K562 (cell line): ENCODE data around the gene MTMR10. TPM values are rescaled to one million over a fixed set of nuclear protein-coding genes. Genes with fewer than 3 reads are reported as not detected.

Experiments
- ATAC-seq: fragments of 200-7000 bp; cut with Tn5 transposase; 3 replicates; pipeline ENCODE4 v1.9.1; 2020; ENCODE audit warnings: moderate library complexity
- BruUV-seq: library from RNA; stranded (reverse); fragments of 400-500 nt; replicated peaks from 2 replicates; lab custom pipeline; 2021; lab: Mats Ljungman, UMichigan
- CTCF ChIA-PET: fragments of 300-600 bp; formaldehyde crosslinking; extraction: SDS; loops from one replicate; lab custom pipeline; 2021; ENCODE audit warnings: low intra/inter-chr PET ratio; lab: Yijun Ruan, JAX
- POLR2A ChIA-PET: fragments of 300-600, 350-650 bp; sonication (Branson Sonifier 250); formaldehyde crosslinking; extraction: SDS; loops from one replicate; lab custom pipeline; 2021; ENCODE audit warnings: antibody characterized with exemption, inconsistent platforms; lab: Yijun Ruan, JAX
- DNase-seq, 4 experiments: peaks; one replicate each; pipeline versions ENCODE4 v3.0.0 to v3.0.0-alpha.2; 2011 to 2018; ENCODE audit warnings: low spot score in 3 of 4, mixed read lengths in 3 of 4; ENCODE audit errors: extremely low read depth in 1 of 4
- FAIRE-seq: peaks from 2 replicates; lab custom pipeline; 2011; peaks lifted over from hg19 to GRCh38; lab: Jason Lieb, UNC
- H2AFZ ChIP-seq: 2 replicates; pipeline ENCODE4 v1.6.0; 2011; ENCODE audit warnings: low read depth, low read length, control low read depth, inconsistent platforms
- H3K27ac ChIP-seq: fragments of 200-600 bp; 3 replicates; pipeline ENCODE4 v1.8.0; 2011; ENCODE audit warnings: low read depth, mild to moderate bottlenecking, control low read depth, inconsistent platforms, low read length, moderate library complexity, mixed read lengths; ENCODE audit errors: extremely low read depth
- H3K27me3 ChIP-seq, 2 experiments: fragments of 300-600 bp in 1 of 2; 2 replicates in 1 of 2; 3 replicates in 1 of 2; pipeline versions ENCODE4 v1.6.0 to v1.8.0; 2011; ENCODE audit warnings: inconsistent platforms in 2 of 2, low read length in 2 of 2, mild to moderate bottlenecking in 1 of 2, mixed read lengths in 1 of 2, moderate library complexity in 1 of 2; ENCODE audit not compliant: control insufficient read depth in 2 of 2, insufficient read depth in 2 of 2
- H3K36me3 ChIP-seq: fragments of 300-600 bp; 3 replicates; pipeline ENCODE4 v1.8.0; 2011; ENCODE audit warnings: mild to moderate bottlenecking, low read length, inconsistent platforms; ENCODE audit not compliant: control insufficient read depth, insufficient read depth
- H3K4me1 ChIP-seq, 2 experiments: fragments of 200-600 bp in 1 of 2; replicated peaks in 1 of 2; 2 replicates in 1 of 2; 3 replicates in 1 of 2; pipeline versions ENCODE4 v1.5.1 to v1.8.0; 2011; ENCODE audit warnings: inconsistent platforms in 2 of 2, low read length in 2 of 2, mild to moderate bottlenecking in 1 of 2, mixed read lengths in 1 of 2, moderate library complexity in 1 of 2; ENCODE audit not compliant: control insufficient read depth in 2 of 2, insufficient read depth in 2 of 2
- H3K4me2 ChIP-seq: 2 replicates; pipeline ENCODE4 v1.6.1; 2011; ENCODE audit warnings: low read length, control low read depth, inconsistent platforms, mixed read lengths; ENCODE audit not compliant: insufficient read depth
- H3K4me3 ChIP-seq: fragments of 200-600 bp; sonication (generic), shearing (Covaris generic); 2 replicates; pipeline ENCODE4 v1.5.1; 2016; ENCODE audit warnings: control low read depth, inconsistent platforms
- H3K79me2 ChIP-seq: fragments of 200-600 bp; 3 replicates; pipeline ENCODE4 v1.8.0; 2011; ENCODE audit warnings: low read length, inconsistent platforms; ENCODE audit not compliant: control insufficient read depth, insufficient read depth
- H3K9ac ChIP-seq, 2 experiments: 2 replicates each; pipeline versions ENCODE4 v1.6.0 to v1.6.1; 2011; ENCODE audit warnings: low read depth in 2 of 2, low read length in 2 of 2, control low read depth in 1 of 2, inconsistent platforms in 1 of 2, mild to moderate bottlenecking in 1 of 2, mixed read lengths in 1 of 2; ENCODE audit not compliant: insufficient read depth in 1 of 2
- H3K9me1 ChIP-seq: one replicate; pipeline ENCODE4 v1.6.0; 2011; ENCODE audit warnings: inconsistent platforms, mild to moderate bottlenecking, low read length, moderate library complexity; ENCODE audit not compliant: control insufficient read depth, insufficient read depth
- H3K9me3 ChIP-seq: replicated peaks from 2 replicates; pipeline ENCODE4 v1.5.1; 2011; ENCODE audit warnings: low read depth, low read length, inconsistent platforms; ENCODE audit not compliant: control insufficient read depth, insufficient read depth
- H4K20me1 ChIP-seq: replicated peaks from 2 replicates; pipeline ENCODE4 v1.6.1; 2011; ENCODE audit warnings: low read length, inconsistent platforms, mixed read lengths; ENCODE audit not compliant: control insufficient read depth, insufficient read depth
- CEBPG ChIP-seq, 3 experiments: fragments of 200-800 bp in 1 of 3; sonication (Bioruptor generic) in 1 of 3; sonication (generic) in 1 of 3; formaldehyde crosslinking in 1 of 3; IDR thresholded peaks in 2 of 3; conservative IDR thresholded peaks in 1 of 3; 2 replicates each; pipeline versions ENCODE4 v1.6.1 to v1.8.0; 2016 to 2022; ENCODE audit warnings: missing compliant biosample characterization in 2 of 3, missing genetic modification characterization in 2 of 3, mild to moderate bottlenecking in 1 of 3, missing genetic modification reagents in 1 of 3
- CREB5 ChIP-seq: fragments of 250-450 bp; sonication (Bioruptor Pico); IDR thresholded peaks from 2 replicates; pipeline ENCODE4 v1.5.0; 2020; ENCODE audit warnings: mild to moderate bottlenecking
- ESRRB ChIP-seq: fragments of 250-450 bp; sonication (Bioruptor Pico); IDR thresholded peaks from 2 replicates; pipeline ENCODE4 v1.5.0; 2020; ENCODE audit warnings: mild to moderate bottlenecking, moderate library complexity, borderline replicate concordance
- EWSR1 ChIP-seq: fragments of 450-650 bp; IDR thresholded peaks from 2 replicates; pipeline ENCODE4 v1.6.1; 2018; ENCODE audit warnings: borderline replicate concordance, mild to moderate bottlenecking, low read depth, moderate library complexity; ENCODE audit not compliant: partially characterized antibody
- FOXP4 ChIP-seq: sonication (generic); formaldehyde crosslinking; IDR thresholded peaks from 2 replicates; pipeline ENCODE4 v1.8.0; 2022; ENCODE audit warnings: mild to moderate bottlenecking, missing genetic modification reagents, borderline replicate concordance
- JUN ChIP-seq, 2 experiments: sonication (generic) in 1 of 2; formaldehyde crosslinking in 1 of 2; IDR thresholded peaks; 2 replicates each; pipeline versions ENCODE4 v1.6.1 to v1.8.0; 2012 to 2022; ENCODE audit warnings: borderline replicate concordance in 2 of 2, mild to moderate bottlenecking in 2 of 2, improper control_type of control experiment in 1 of 2, low read depth in 1 of 2, low read length in 1 of 2, missing genetic modification reagents in 1 of 2
- LCOR ChIP-seq: sonication (generic); formaldehyde crosslinking; IDR thresholded peaks from 2 replicates; pipeline ENCODE4 v1.8.0; 2022; ENCODE audit warnings: mild to moderate bottlenecking, missing genetic modification reagents
- PRMT5 ChIP-seq: sonication (generic); formaldehyde crosslinking; IDR thresholded peaks from 2 replicates; pipeline ENCODE4 v1.5.0; 2020; ENCODE audit warnings: missing genetic modification reagents
- PTRF ChIP-seq: fragments of 450-650 bp; IDR thresholded peaks from 2 replicates; pipeline ENCODE4 v1.6.1; 2016; ENCODE audit warnings: mild to moderate bottlenecking, missing genetic modification characterization, missing compliant biosample characterization
- RHOXF2B ChIP-seq: fragments of 250-450 bp; sonication (Bioruptor Pico); conservative IDR thresholded peaks from 2 replicates; pipeline ENCODE4 v1.5.1; 2021
- RUNX1 ChIP-seq: sonication (generic); IDR thresholded peaks from 2 replicates; pipeline ENCODE4 v1.6.1; 2016; ENCODE audit warnings: antibody characterized with exemption, low read depth
- TCF7 ChIP-seq: sonication (generic); IDR thresholded peaks from 2 replicates; pipeline ENCODE4 v1.6.1; 2016; ENCODE audit warnings: antibody characterized with exemption, borderline replicate concordance
- ZBTB17 ChIP-seq: fragments of 450-650 bp; formaldehyde crosslinking; IDR thresholded peaks from 2 replicates; pipeline ENCODE4 v1.4.0; 2020; ENCODE audit warnings: mild to moderate bottlenecking
- ZBTB8A ChIP-seq: fragments of 450-650 bp; IDR thresholded peaks from 2 replicates; pipeline ENCODE4 v1.6.1; 2018; ENCODE audit warnings: mild to moderate bottlenecking, moderate library complexity; ENCODE audit not compliant: partially characterized antibody
- ZNF146 ChIP-seq: IDR thresholded peaks from one replicate; pipeline ENCODE4 v1.6.1; 2018; ENCODE audit warnings: missing compliant biosample characterization; ENCODE audit not compliant: unreplicated experiment
- ZNF253 ChIP-seq: fragments of 250-450 bp; sonication (Bioruptor Pico); conservative IDR thresholded peaks from 2 replicates; pipeline ENCODE4 v1.6.1; 2021; ENCODE audit warnings: mild to moderate bottlenecking
- ZNF3 ChIP-seq: fragments of 250-450 bp; sonication (Bioruptor Pico); IDR thresholded peaks from 2 replicates; pipeline ENCODE4 v1.5.0; 2021; ENCODE audit warnings: mild to moderate bottlenecking, moderate library complexity
- ZNF717 ChIP-seq: fragments of 250-450 bp; sonication (Bioruptor Pico); IDR thresholded peaks from 2 replicates; pipeline ENCODE4 v1.5.0; 2021
- WGBS: fragments of 100-300 bp; shearing (Covaris generic); methylation state at CpG from one replicate; pipeline ENCODE4 v1.1.6; 2016; ENCODE audit warnings: low coverage, mixed read lengths; ENCODE audit not compliant: insufficient coverage; ENCODE audit errors: missing lambda C conversion rate; 5-methylcytosine and 5-hydroxymethylcytosine counted together
- in situ Hi-C: fragments of 300-500 bp; cut with MboI; formaldehyde crosslinking; loops from 4 replicates; pipeline ENCODE4 v1.15.0; 2018; ENCODE audit warnings: inconsistent platforms, mixed read lengths
- intact Hi-C: fragments of 100-400 bp; cut with micrococcal nuclease; formaldehyde crosslinking; loops from 2 replicates; pipeline ENCODE4 v1.14.2; 2022
- polyA plus RNA-seq, 8 experiments: library from polyadenylated mRNA; depleted of rRNA in 4 of 8; stranded (reverse) in 5 of 8; unstranded in 3 of 8; fragments of >200 nt; fragmentation: Nextera tagmentation in 2 of 8; fragmentation: Illumina TruSeq in 1 of 8; extraction: Ambion mirVana in 2 of 8; extraction: Trizol in 1 of 8; gene quantifications; 2 replicates each; pipeline versions ENCODE4 v1.2.1 to v1.2.3, GENCODE V29; 2011 to 2014; ENCODE audit warnings: inconsistent platforms in 1 of 8, missing spikeins in 1 of 8
- total RNA-seq, 7 experiments: library from RNA; depleted of rRNA in 6 of 7; stranded (reverse); fragments of >200 nt in 6 of 7; fragmentation: Illumina TruSeq in 2 of 7; extraction: Trizol in 2 of 7; gene quantifications; 2 replicates each; pipeline versions ENCODE4 v1.2.1 to v1.2.3, GENCODE V29; 2011 to 2021; ENCODE audit warnings: low replicate concordance in 1 of 7
- TF ChIP-seq, protein P1 (sequence below): sonication (generic); formaldehyde crosslinking; IDR thresholded peaks from 2 replicates; pipeline ENCODE4 v1.5.0; 2020; ENCODE audit warnings: missing genetic modification reagents

Gene MTMR10
- total and polyA plus RNA-seq, 9 of the 15 experiments (the other 6 are each of a cell fraction or from before 2014, with no cell fraction given) = 1.6 to 6.8 (median 4.8) TPM

DNA sequence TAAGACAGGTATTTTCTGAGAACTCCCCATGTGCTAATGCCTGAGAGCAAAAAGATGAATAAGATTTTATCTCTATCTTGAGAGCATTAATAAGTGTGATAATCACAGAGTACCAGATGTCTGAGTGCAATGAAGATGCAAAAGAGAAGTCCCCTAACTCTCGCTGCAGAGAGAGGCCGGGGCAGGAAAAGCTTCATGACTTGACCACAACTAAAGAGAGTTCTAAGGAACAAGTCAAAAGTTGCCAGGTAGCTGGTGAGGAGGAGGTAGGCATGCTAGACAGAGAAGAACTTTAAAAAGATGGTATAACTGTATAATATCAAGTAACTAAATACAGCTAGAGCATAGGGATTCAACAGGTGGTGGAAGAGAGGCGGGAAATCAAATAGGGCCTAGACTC, 28.8 kb downstream of the MTMR10 start:
- Histone ChIP-seq H2AFZ (no peak overlapping the region), H3K27me3 (no peaks in the 10 kb centered on the region), H3K4me1 (no peaks in the 10 kb centered on the region), H3K27ac (no peak overlapping the region), H3K4me3 (no peak overlapping the region), H3K9me3 (no peaks in the 10 kb centered on the region), H3K9me1 (no peaks in the 10 kb centered on the region), H4K20me1 (no peaks in the 10 kb centered on the region), H3K9ac (no peak overlapping the region), H3K4me2 (no peak overlapping the region), H3K79me2 (no peaks in the 10 kb centered on the region), H3K36me3 (peaks cover 14% of the 10 kb centered on the region)
- DNase-seq (no peak), FAIRE-seq (no peak), ATAC-seq (no peak)
- POLR2A ChIA-PET = interaction anchor here (1.9 kb wide), 1 partner anchor 11 kb away, joined by 5 read pairs; no protein-coding TSS in a partner anchor
- CTCF ChIA-PET = no interaction called here
- intact Hi-C loops (no loop called here), in situ Hi-C loops (no loop called here)
- TF ChIP-seq FOXP4 = no peak
- TF ChIP-seq, protein P1, sequence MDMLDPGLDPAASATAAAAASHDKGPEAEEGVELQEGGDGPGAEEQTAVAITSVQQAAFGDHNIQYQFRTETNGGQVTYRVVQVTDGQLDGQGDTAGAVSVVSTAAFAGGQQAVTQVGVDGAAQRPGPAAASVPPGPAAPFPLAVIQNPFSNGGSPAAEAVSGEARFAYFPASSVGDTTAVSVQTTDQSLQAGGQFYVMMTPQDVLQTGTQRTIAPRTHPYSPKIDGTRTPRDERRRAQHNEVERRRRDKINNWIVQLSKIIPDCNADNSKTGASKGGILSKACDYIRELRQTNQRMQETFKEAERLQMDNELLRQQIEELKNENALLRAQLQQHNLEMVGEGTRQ (CRISPR knock-in tag) = no peak
- no peak for TF ChIP-seq PRMT5
- TF ChIP-seq ZNF3 (CRISPR knock-in tag) = no peak
- TF ChIP-seq CREB5 (CRISPR knock-in tag) = no peak
- no peak for TF ChIP-seq EWSR1
- TF ChIP-seq ZNF146 (CRISPR knock-in tag) = no peak
- TF ChIP-seq ZBTB17 (CRISPR knock-in tag) = no peak
- TF ChIP-seq ZNF253 = no peak
- no peak for TF ChIP-seq LCOR
- TF ChIP-seq ZNF717 (CRISPR knock-in tag) = no peak
- no peak for TF ChIP-seq JUN (IDR thresholded peaks at IDR 0.05; ENCODE audit: borderline replicate concordance, low read depth, low read length)
- TF ChIP-seq JUN (CRISPR knock-in tag; IDR thresholded peaks at IDR 0.05; ENCODE audit: borderline replicate concordance) = no peak
- TF ChIP-seq ZBTB8A = no peak
- no peak for TF ChIP-seq ESRRB (CRISPR knock-in tag)
- TF ChIP-seq TCF7 = no peak
- TF ChIP-seq PTRF (tag) = no peak
- TF ChIP-seq RUNX1 = no peak
- no peak for TF ChIP-seq CEBPG (CRISPR knock-in tag; IDR thresholded peaks at IDR 0.05)
- no peak for TF ChIP-seq CEBPG (tag; conservative IDR thresholded peaks at IDR 0.05 in 1 of 2, IDR thresholded peaks at IDR 0.05 in 1 of 2)
- no peak for TF ChIP-seq RHOXF2B (CRISPR knock-in tag)
- 94% methylated on average over 3 of the region's 3 CpGs for WGBS
- no TSS peak for BruUV-seq
